Testis (tissue), 2 donors: ENCODE data around the gene EVC.

Source experiments
- CTCF ChIP-seq, 3 experiments: fragments of 450-650 bp in 2 of 3; fragments of 200-600 bp in 1 of 3; sonication (generic) in 1 of 3; IDR thresholded peaks; one replicate each; pipeline ENCODE4 v1.5.1; 2016 to 2019; ENCODE audit warnings: antibody characterized with exemption in 3 of 3, mild to moderate bottlenecking in 2 of 3, moderate library complexity in 1 of 3
- POLR2A ChIP-seq: fragments of 450-650 bp; IDR thresholded peaks from one replicate; pipeline ENCODE4 v1.6.1; 2017; ENCODE audit warnings: antibody characterized with exemption, mild to moderate bottlenecking, moderate library complexity

DNA sequence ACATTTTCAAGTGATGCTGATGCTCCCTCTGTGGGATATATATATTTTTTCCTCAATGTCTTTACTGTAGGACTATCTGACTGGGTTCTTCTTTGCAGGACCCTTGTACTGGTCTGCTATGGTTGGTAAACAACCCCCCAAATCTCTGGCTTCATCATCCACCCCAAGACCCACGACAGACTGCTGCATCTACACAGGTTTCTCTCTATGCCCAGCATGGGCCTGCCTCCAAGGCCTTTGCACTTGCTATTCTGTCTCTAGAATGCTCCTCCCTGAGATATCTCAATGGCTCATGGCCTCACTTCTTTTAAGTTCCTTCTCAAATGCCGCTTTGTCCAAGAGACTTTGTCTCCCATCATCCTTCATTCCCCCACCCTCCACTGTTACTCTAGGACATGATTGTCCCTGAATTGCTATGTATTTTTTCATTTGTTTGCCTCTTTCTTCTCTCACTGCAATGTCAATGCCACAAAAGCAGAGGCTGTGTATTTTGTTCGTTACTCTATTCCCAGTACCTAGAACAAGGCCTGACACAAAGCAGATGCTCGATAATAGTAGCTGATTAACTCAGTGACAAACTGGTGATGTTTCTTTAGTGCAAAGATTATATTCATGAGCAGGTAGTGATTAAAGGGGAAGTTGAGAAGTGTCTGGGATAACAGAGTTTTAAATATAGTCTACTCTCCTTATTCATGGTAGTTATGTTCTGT lies 6.6 kb downstream of the EVC start:
- no peak for TF ChIP-seq POLR2A
- no peak for TF ChIP-seq CTCF (IDR thresholded peaks at IDR 0.05)
